CMK (cell line): ENCODE data around the gene GCNT1.
"Not testable (repeated sequence)": the region's sequence is repeated elsewhere in the genome, so short reads cannot be mapped to it uniquely, and the experiment has no call there.

Source experiments
- DNase-seq: peaks from one replicate; pipeline ENCODE4 v3.0.0-alpha.2; 2010; ENCODE audit warnings: low read depth

Gene GCNT1

GRCh38 chr9:76458903-76459693 lies at the start of gene GCNT1:
Gene GCNT1 (plus strand): TSS chr9:76459182. CDS start chr9:76502382, 43,200 bp downstream.
- peak; percentile 54 for DNase-seq

DNA sequence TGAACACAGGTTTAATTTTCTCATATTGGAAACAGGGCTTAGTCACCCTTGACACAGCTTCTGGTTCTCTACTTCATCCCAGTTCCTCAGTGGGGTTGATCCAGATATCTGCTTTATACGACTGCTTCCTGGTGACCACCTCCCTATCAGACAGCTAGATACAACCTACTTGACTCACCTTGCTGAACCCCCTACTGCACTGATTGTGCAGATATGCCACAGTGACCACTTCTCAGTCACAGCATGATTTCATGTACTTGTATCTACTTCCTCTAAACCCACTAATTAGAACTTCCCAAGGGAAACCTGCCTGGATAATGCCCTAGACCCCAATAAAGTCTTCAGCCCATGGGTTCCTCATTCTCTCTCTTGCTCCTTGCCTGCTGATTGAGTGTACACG lies 46.3 kb upstream of the GCNT1 start:
- DNase-seq = no peak

DNA sequence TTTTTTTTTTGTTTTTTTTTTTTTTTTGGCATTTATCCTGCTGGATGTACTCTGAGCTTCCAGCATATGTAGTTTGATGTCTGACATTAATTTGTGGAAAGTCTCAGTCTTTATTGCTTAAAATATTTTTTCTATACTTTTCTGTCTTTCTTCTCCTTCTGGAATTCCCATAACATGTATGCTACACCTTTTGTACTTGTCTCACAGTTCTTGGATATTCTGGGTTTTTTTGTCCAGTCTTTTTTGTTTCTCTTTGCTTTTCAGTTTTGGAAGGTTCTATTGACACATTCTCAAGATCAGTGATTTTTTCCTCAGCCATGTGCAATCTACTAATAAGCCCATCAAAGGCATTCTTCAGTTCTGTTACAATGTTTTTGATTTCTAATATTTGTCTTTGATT lies 45.3 kb upstream of the GCNT1 start:
- DNase-seq = no peak

- DNase-seq = no peak
Observed at GRCh38 chr9:76414661-76415060, 44.3 kb upstream of the GCNT1 start.

- DNase-seq = no peak
Observed at GRCh38 chr9:76415154-76415553, 43.8 kb upstream of the GCNT1 start.

GRCh38 chr9:76415731-76416130 lies 43.3 kb upstream of the GCNT1 start:
- no peak for DNase-seq

DNA sequence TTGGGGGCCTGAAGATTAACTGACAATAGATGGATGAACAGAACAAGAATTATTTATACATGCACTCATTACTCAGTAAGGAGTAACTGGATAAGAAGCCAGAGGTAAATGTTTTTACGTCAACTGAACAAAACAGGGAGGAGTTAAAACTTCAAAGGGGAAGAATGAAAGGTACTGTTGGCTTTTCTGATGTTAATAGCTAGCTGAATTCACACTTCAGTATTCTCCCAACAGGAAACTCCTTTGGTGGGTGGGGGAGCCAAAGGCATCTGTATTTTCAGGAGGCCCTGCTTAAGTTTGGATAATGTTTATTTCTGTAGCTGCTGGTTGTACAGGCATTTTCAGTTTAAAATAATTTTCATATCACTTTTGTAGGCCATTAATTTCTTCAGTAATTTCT lies 41.6 kb upstream of the GCNT1 start:
- no peak for DNase-seq

GRCh38 chr9:76419782-76420380 lies 39.1 kb upstream of the GCNT1 start:
- DNase-seq = no peak

DNA sequence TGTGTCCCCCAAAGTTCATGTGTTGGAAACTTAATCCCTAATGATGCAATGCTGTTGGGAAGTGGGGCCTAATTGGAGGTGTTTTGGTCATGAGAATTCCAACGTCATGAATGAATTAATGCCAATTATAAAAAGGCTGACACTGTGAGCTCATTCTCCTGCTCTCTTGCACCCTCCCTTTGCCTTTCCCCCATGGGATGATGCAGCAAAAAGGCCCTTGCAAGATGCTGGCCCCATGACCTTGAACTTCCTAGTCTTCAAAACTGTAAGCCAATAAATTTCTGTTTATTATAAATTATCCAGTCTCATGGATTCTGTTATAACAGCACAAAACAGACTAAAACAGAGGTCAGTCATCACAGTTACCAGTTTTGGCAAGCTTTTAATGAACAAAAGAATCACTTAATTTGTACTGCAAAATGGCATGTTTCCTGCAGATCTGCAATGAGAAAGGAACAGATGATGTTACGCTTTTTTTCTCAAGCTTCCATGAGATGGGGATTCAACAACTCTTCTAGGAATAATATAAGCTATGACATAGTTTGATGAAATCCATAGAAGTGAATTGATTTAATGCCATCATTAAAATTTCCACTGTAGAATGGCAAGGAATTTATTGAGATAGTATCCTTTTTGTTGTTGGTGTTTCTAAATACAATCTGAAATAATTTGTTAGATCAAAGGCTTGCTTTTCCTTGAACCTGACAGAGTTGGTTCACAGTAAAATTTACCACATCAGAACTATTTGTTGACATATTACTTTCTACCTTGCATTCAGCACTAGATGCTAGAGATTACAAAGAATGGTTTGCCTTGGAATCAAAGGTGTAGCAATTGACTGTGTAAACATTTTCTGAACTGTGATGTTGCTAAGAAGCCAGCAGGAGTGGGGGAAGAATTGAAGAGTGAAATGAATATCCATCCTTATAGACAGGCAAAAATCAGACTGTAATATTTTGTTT lies 35.5 kb upstream of the GCNT1 start:
- no peak for DNase-seq

DNA sequence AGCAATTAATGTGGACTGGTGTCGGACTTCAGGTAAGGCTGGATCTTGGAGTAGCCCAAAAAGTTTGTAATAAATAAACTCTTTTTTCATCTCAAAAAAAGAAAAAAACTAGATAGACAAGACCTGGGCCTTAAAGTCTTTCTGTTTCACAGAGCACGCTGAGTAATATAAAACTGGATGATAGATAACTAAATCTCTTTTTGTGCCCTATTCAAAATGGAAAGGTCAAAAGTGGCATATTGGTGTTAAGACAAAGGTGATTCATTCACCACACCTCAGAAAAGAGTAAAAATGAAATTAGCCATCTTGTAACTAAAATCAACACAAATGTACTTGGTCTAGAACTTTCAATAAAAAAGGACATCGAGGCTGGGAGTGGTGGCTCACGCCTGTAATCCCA lies 34.5 kb upstream of the GCNT1 start:
- no peak for DNase-seq

GRCh38 chr9:76425677-76426453 lies 33.1 kb upstream of the GCNT1 start:
- no peak for DNase-seq

- no peak for DNase-seq
Observed at GRCh38 chr9:76426807-76427419, 32.1 kb upstream of the GCNT1 start.

DNA sequence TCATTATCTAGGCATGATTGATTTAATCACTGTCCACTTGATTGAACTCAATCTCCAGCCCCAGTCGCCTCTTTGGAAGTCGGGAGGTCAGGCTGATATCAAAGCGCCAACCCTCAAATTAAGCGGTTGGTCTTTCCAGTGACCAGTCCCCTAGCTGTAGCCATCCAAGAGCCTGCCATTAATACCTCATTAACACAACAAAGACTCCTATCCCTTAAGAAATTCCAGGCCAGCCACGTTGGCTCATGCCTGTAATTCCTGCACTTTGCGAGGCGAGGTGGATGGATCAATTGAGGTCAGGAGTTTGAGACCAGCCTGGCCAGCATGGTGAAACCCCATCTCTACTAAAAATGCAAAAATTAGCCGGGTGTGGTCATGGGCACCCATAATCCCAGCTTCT lies 27.4 kb upstream of the GCNT1 start:
- no peak for DNase-seq

GRCh38 chr9:76433406-76433805 lies 25.6 kb upstream of the GCNT1 start:
- DNase-seq = no peak

- DNase-seq = no peak
Observed at GRCh38 chr9:76433836-76434235, 25.1 kb upstream of the GCNT1 start.

DNA sequence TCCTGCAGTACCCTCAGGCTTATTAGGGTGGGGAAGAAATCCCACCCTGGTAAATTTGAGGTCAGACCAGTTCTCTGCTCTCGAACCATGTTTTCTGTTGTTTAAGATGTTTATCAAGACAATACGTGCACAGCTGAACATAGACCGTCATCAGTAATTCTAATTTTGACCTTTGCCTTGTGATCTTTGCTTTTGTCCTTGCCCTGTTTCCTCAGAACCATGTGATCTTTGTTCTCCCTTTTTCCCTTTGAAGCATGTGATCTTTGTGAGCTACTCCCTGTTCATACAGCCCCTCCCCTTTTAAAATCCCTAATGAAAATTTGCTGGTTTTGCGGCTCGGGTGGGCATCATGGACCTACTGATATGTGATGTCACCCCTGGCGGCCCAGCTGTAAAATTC lies 24.1 kb upstream of the GCNT1 start:
- not testable (repeated sequence) for DNase-seq

GRCh38 chr9:76437017-76437699 lies 21.8 kb upstream of the GCNT1 start:
- DNase-seq = not testable (repeated sequence)

DNA sequence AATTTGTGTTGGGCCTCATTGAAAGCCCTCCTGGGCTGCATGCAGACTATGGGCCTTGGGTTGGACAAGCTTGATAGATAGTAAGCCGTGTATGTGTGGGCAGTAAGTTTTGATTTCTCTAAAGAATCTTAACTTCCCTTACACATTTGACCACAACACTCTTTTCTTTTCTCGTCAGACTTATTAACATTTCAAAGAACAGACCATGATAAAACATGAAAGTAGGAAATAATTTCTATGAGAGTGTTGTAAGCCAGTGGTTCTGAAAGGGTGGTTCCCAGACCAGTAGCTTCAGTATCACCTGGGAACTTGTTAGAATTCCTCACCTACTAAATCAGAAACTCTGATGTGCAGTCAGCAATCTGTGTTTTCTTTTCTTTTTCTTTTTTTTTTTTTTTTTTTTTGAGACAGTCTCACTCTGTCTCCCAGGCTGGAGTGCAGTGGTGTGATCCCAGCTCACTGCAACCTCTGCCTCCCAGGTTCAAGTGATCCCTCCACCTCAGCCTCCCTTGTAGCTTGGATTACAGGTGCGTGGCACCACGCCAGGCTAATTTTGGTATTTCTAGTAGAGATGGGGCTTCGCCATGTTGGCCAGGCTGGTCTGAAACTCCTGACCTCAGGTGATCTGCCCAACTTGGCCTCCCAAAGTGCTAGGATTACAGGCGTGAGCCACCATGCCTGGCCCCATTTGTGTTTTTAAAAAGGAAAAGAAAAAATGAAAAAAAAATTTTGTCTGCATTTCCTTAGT lies 20.0 kb upstream of the GCNT1 start:
- no peak for DNase-seq

DNA sequence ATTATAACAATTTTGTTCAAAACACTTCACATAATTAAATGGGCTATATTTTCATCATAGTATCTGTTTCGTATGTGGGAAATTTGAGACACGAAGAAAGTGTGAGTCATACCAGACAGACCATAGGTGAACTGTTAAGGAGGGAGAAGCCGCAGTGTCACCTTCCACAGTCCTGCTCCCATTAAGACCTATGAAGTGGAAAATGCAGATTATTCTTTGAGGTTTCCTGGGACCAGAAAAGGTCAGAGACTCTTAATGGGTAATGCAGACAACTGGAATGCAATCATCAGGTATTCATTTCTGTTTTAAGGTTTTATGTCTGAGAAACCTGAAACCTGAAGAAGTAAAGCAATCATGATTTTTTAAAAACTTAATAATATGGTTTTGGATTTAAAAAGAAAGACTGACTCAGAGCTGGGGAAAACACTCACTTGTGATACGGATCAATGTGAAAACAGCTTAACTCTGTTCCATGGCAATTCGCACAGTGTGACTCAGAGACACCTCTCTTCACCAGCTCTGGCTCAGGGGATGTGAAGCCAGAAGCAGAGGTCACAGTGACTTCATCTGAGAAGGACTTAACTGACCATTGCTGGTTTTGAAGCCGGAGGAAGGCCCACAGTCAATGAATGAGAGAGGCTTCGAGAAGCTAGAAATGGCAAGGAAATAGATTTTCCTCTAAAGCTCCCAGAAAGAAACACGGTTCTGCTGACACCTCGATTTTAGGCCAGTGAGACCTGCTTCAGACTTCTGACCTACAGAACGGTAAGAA lies 17.2 kb upstream of the GCNT1 start:
- no peak for DNase-seq
